HG03045 (cell line): ENCODE measurements around the gene DRD3.

Experiments used
- ATAC-seq: cut with Tn5 transposase; IDR thresholded peaks from one replicate; pipeline ENCODE4 v1.9.1; 2021; ENCODE audit warnings: mild to moderate bottlenecking, moderate library complexity; ENCODE audit not compliant: unreplicated experiment

Gene DRD3

GRCh38 chr3:114080201-114080600 is 98.7 kb downstream of the DRD3 start:
- no peak for ATAC-seq

- ATAC-seq = no peak
Observed at GRCh38 chr3:114079761-114080160, 99.1 kb downstream of the DRD3 start.

GRCh38 chr3:114078126-114078525 is 100.7 kb downstream of the DRD3 start:
- no peak for ATAC-seq
